RPMI8226 (cell line): ENCODE results near the gene ARPP21.
"Not testable (repeated sequence)": the region's sequence is repeated elsewhere in the genome, so short reads cannot be mapped to it uniquely, and the experiment has no call there.

ENCODE experiments used
- DNase-seq: peaks from one replicate; pipeline ENCODE4 v3.0.0-alpha.2; 2015

ARPP21 gene

GRCh38 chr3:35639254-35640186 is at the start of gene ARPP21:
Gene ARPP21 (plus strand): TSS chr3:35639525. CDS start chr3:35681752, 42,227 bp downstream.
- no peak for DNase-seq

GRCh38 chr3:35592589-35593295 is 46.6 kb upstream of the ARPP21 start:
- DNase-seq, result no peak

GRCh38 chr3:35594739-35595138 is 44.6 kb upstream of the ARPP21 start:
- no peak for DNase-seq

DNA sequence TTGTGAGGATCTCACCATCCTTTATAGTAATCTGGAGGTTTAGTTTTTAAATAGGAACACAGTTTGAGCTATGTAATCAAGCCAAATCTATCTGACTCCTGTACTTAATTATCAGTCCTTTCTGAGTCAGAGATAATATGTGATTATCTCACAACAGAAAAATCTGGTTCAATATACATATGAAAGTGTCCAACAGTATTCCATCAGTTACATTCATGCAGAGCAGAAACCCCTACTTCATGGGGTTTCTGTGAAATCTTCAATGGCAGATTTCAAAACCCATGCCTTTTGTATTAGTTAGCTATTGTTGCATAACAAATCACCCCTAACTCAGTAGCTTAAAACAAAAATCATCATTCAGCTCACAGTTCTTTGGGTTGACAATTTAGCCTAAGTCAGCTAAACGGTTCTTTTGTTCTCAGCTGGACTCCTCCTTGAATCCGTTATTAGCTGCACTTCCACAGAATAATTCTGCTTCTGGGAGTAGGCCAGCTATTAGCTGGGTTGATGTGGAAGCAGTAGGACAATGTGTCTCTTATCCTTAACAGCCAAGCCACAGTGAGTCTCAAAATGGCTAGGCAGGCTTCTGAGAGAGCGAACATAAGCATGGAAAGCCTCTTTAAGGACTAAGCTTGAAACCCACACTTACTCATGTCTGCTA is 42.9 kb upstream of the ARPP21 start:
- no peak for DNase-seq

- no peak for DNase-seq
Observed at GRCh38 chr3:35597490-35597889, 41.8 kb upstream of the ARPP21 start.

- no peak for DNase-seq
Observed at GRCh38 chr3:35598804-35599203, 40.5 kb upstream of the ARPP21 start.

DNA sequence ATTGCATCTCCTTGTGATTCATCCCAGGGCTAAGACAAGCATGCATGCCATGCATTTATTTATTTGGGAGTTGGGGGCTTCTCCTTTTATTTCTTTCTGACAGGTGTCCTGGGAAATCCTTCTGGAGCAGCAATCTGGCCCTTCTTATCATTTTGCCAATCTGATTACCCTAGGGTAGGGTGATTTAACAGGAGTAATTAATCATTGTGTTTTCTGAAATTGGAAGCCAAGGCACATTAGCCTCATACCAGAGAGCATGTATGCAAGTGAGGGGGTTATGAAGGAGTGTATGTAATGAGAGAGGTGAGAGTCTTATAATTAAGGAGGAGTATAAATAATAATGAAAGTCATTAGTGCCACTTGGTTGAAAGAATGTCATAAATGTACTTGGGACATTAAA is 37.4 kb upstream of the ARPP21 start:
- no peak for DNase-seq

- no peak for DNase-seq
Observed at GRCh38 chr3:35602395-35602936, 36.9 kb upstream of the ARPP21 start.

DNA sequence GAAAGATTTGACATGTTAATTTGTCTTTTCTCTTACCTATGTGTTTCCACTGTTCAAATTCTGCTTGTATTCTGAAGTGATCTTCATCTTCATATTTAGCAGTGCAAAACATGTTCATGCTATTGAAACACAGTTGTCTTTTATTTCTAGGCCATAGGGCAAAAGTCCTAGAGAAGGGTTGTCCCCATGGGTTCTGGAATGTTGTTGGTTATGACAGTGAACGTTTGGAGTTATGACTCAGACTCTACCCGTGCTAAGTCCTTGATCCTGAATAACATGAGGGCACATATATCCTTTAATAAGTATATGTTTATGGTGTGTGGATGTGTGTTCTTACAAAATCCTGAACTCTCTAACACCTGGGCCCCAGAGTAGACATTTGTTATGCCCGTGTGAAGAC is 23.0 kb upstream of the ARPP21 start:
- no peak for DNase-seq

DNA sequence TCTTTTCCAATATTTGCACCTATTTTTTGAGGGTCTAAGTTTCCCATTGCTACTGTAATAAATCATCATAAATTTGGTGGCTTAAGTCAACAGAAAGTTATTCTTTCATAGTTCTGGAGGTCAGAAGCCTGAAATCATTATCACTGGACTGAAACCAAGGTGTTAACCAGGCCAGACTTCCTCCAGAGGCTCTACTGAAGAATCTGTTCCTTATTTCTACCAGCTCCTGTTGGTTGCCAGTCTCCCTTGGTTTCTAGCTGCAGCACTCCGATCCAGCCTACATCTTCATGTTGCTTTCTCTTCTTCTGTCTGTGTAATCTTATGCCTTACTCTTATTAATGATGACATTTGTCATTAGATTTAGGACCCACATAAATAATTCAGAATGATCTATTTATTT is 22.0 kb upstream of the ARPP21 start:
- DNase-seq, result no peak

GRCh38 chr3:35620238-35620637 is 19.1 kb upstream of the ARPP21 start:
- DNase-seq, result not testable (repeated sequence)

GRCh38 chr3:35624698-35625097 is 14.6 kb upstream of the ARPP21 start:
- DNase-seq, result no peak

GRCh38 chr3:35633332-35634124 is 5.8 kb upstream of the ARPP21 start:
- no peak for DNase-seq

DNA sequence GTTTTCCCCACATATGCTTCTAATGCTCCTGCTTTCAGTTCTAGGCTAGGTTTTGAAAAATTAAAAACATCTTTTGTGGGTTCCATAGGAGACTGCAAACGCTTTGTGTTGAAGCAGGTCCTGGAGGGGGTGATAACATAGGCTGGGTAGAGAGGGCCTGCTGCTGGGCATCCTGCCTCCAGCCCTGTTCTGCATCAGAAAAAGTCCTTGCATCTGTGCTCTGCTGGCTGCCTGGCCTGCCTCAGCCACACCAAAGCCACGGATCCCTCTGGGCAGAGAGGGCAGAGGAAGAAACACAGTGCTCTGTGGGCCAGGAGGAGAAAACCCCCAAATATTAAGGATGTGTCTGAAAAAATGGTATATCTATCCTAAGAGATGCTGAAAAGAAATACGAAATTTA is 3.9 kb upstream of the ARPP21 start:
- no peak for DNase-seq

DNA sequence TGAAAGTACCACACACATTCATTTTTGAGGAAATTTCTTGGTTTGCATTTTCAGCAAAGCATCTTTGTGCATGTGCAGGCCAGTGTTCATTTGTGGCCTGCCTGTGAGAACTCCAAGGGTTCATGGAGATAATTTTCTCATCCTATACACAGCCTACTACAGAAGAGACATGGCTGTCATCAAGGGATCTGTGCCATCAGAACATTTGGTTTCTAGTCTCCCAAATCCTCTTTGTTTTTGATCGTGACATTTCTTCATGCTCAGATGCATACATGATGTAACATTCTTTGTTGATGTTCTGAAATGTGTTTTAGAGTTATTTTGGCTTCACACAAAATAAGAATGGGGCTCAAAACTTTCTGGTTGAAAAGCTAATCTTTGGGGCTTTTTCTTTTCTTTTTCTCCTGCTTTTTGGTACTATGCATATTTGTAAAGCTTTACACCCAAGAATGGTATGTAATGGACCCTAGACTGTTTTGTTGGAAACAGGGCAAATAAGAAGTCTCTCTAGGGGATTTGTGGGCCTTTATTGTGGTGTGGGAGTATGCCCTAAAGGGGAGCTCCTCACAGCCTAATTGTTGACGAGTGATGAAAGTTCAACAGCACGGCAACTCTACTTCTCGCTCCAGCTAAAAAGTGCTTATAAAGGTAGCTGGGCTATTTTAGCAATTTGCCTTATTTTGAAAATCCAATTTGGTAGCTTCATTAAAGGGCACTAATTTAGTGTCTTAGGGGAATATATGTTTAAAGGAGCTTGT is 3.2 kb upstream of the ARPP21 start:
- no peak for DNase-seq

GRCh38 chr3:35638251-35638979 is 910 bp upstream of the ARPP21 start:
- no peak for DNase-seq

DNA sequence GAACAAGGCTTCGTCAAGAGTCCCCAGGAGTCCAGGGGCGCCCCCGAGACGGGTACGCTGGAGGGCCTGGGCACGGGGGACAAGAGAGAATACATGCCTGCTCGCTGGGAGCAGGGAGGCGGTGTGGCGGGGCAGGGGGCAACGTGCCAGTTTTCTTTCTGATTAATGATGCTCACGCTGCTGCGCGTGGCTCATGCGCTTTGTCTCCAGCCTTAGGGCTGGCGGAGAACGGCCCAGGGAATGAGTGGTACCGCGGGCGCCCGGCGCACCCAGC is 408 bp upstream of the ARPP21 start:
- no peak for DNase-seq

DNA sequence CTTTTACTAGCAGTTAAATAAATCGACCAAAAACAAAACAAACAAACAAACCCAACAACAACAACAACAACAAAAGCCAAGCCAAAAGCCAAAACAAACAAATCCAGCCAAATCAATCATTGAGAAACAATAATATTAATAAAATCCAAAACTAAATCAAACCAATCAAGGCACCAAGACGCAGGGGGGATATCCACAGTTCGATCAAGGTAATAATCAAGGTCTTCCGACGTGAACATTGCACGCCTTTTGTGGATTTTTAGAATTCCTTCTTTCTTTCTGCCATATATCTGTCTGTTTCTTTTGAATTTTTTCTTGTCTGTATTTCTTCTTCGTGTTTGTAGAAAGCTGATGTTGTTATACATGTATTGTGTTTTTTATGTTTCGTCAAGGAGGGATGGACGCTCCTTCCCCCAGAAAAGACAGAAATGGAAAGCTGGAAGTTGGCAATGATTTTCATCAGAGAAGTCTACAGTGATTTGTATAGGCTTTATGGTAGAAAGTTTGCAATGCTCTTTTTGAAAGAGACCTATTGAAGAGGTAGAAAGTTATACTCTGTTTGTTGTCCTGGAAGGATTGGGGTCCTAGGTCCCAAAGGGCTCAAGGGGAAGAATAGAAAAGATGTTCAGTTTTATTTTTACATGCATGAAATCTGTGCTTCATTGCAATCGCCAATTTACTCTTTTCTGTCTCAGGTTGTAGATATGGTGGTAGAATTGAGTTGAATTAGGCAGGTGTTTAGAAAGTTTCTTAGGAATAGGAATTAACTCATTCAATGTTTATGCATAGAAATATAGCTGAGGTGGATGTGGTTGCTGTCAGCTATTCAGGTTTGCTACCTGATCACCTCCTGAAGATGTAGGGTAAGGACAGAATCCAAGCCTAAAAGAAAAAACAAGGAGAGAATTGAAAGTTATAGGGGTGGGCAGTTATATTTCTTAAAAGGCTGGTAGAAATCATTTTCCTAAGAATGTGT is 1.2 kb downstream of the ARPP21 start:
- no peak for DNase-seq

- DNase-seq, result no peak
Observed at GRCh38 chr3:35641331-35641730, 2.0 kb downstream of the ARPP21 start.

GRCh38 chr3:35641920-35642527 is 2.7 kb downstream of the ARPP21 start:
- DNase-seq, result no peak
